Measurements from ENCODE around the gene XRN2. TPM values are rescaled to one million over a fixed set of nuclear protein-coding genes. Genes with fewer than 3 reads are reported as not detected.

The XRN2 gene
- total and polyA plus RNA-seq, 2 experiments from 2014 or later = 39.6 to 79.1 TPM

DNA sequence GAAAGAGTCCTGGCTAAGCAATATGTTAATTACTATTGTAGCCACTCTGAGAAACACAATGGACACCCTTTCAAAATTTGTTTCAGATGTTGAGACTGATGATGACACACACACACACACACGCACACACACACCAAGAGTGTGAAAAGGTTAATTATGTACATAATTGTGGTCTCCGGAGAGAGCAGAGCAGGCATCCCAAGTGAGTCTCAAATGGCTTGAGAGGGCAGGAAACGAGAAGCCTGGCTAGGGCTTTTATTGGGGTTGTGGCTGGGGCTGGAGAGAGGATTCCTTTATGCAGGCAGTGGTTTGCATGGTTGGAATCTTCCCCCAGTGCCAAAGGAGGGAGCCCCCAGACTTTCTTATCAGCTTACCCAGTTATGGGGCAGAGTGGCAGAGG is 132.4 kb downstream of the XRN2 start:
- H3K9me3 ChIP-seq (ENCODE audit: low read depth) = no peaks in the 10 kb centered on the region
- no peaks in the 10 kb centered on the region for H4K20me1 ChIP-seq (ENCODE audit: insufficient read depth, poor library complexity, severe bottlenecking)
- H3K4me3 ChIP-seq = no peak overlapping the region
- no peak overlapping the region for H2AFZ ChIP-seq
- 39% methylated on average over 3 of the region's 3 CpGs for WGBS (ENCODE audit: low lambda C conversion rate, missing lambda C conversion rate)
- H3K9me2 ChIP-seq (replicated peaks; ENCODE audit: insufficient read depth) = no peaks in the 10 kb centered on the region
- DNase-seq (ENCODE audit: low spot score) = no peak
- H3K79me2 ChIP-seq = no peaks in the 10 kb centered on the region
- H3K27me3 ChIP-seq = no peaks in the 10 kb centered on the region
- H3K27ac ChIP-seq = no peak overlapping the region
- no peak overlapping the region for H3K4me2 ChIP-seq
- H3K36me3 ChIP-seq (replicated peaks; ENCODE audit: insufficient read depth, low read depth) = no peaks in the 10 kb centered on the region
- TF ChIP-seq, protein P1, sequence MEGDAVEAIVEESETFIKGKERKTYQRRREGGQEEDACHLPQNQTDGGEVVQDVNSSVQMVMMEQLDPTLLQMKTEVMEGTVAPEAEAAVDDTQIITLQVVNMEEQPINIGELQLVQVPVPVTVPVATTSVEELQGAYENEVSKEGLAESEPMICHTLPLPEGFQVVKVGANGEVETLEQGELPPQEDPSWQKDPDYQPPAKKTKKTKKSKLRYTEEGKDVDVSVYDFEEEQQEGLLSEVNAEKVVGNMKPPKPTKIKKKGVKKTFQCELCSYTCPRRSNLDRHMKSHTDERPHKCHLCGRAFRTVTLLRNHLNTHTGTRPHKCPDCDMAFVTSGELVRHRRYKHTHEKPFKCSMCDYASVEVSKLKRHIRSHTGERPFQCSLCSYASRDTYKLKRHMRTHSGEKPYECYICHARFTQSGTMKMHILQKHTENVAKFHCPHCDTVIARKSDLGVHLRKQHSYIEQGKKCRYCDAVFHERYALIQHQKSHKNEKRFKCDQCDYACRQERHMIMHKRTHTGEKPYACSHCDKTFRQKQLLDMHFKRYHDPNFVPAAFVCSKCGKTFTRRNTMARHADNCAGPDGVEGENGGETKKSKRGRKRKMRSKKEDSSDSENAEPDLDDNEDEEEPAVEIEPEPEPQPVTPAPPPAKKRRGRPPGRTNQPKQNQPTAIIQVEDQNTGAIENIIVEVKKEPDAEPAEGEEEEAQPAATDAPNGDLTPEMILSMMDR (IDR thresholded peaks at IDR 0.05; ENCODE audit: poor library complexity) = no peak
- TF ChIP-seq EZH2 (IDR thresholded peaks at IDR 0.05; ENCODE audit: borderline replicate concordance) (no peak), EZH2phosphoT487 (IDR thresholded peaks at IDR 0.05; ENCODE audit: low read depth, severe bottlenecking, unreplicated experiment) (no peak)
- H3K4me1 ChIP-seq (ENCODE audit: insufficient read depth) = no peaks in the 10 kb centered on the region

DNA sequence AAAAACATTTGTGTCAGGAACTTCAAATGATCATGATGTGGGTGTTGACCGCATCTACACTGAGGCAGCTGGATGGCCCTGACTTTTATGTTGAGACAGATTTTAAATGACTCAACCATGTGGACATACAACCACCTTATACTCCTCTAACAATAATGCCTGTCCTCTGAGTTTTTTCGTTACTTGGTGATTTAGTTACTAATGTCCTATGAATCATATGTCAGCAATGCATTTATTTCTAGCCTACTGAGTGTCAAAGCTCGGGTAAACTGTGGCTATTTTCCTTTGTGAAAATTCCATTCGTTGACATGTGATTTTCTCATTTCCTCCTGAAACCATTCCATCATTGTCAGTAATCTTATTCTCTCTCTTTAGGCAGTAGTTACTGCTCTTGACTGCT is 133.1 kb downstream of the XRN2 start:
- Histone ChIP-seq H3K36me3 (replicated peaks; ENCODE audit: insufficient read depth, low read depth) (no peaks in the 10 kb centered on the region), H3K4me1 (ENCODE audit: insufficient read depth) (no peaks in the 10 kb centered on the region), H3K27me3 (no peaks in the 10 kb centered on the region), H4K20me1 (ENCODE audit: insufficient read depth, poor library complexity, severe bottlenecking) (no peaks in the 10 kb centered on the region), H3K4me3 (no peak overlapping the region), H3K9me2 (replicated peaks; ENCODE audit: insufficient read depth) (no peaks in the 10 kb centered on the region), H2AFZ (no peak overlapping the region), H3K4me2 (no peak overlapping the region), H3K79me2 (no peaks in the 10 kb centered on the region), H3K27ac (no peak overlapping the region), H3K9me3 (ENCODE audit: low read depth) (no peaks in the 10 kb centered on the region)
- no peak for DNase-seq (ENCODE audit: low spot score)
- 68% methylated on average over 4 of the region's 4 CpGs for whole genome bisulfite sequencing (ENCODE audit: low lambda C conversion rate, missing lambda C conversion rate)
- no peak for TF ChIP-seq EZH2 (IDR thresholded peaks at IDR 0.05; ENCODE audit: borderline replicate concordance)
- TF ChIP-seq EZH2phosphoT487 (IDR thresholded peaks at IDR 0.05; ENCODE audit: low read depth, severe bottlenecking, unreplicated experiment) = no peak
- TF ChIP-seq, protein P1 (IDR thresholded peaks at IDR 0.05; ENCODE audit: poor library complexity) = no peak

DNA sequence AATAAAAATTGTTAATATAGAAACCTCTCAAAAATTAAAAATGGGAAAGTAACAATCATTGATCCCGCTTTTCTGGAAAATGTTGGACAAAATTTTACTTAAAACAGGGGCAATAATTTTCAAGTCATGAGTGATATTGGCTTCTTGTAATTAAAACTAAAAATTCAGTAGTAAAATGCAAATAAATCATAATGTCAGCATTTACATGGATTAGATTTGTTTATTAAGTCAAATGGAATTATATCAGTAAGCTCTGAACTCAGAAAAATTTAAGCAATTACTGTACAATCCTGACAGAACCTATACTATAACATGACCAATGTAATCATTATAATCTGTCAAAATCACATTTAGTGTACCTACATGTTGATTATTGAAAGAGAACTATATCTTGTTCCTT is 134.1 kb downstream of the XRN2 start:
- H3K9me3 ChIP-seq (ENCODE audit: low read depth) = no peaks in the 10 kb centered on the region
- H3K79me2 ChIP-seq = no peaks in the 10 kb centered on the region
- 93% methylated on average over 1 of the region's 1 CpG for WGBS (ENCODE audit: low lambda C conversion rate, missing lambda C conversion rate)
- no peaks in the 10 kb centered on the region for H3K36me3 ChIP-seq (replicated peaks; ENCODE audit: insufficient read depth, low read depth)
- no peak overlapping the region for H3K27ac ChIP-seq
- TF ChIP-seq EZH2 (IDR thresholded peaks at IDR 0.05; ENCODE audit: borderline replicate concordance) (no peak), EZH2phosphoT487 (IDR thresholded peaks at IDR 0.05; ENCODE audit: low read depth, severe bottlenecking, unreplicated experiment) (no peak)
- TF ChIP-seq, protein P1 (IDR thresholded peaks at IDR 0.05; ENCODE audit: poor library complexity) = no peak
- no peak for DNase-seq (ENCODE audit: low spot score)
- no peaks in the 10 kb centered on the region for H3K4me1 ChIP-seq (ENCODE audit: insufficient read depth)
- no peak overlapping the region for H2AFZ ChIP-seq
- H4K20me1 ChIP-seq (ENCODE audit: insufficient read depth, poor library complexity, severe bottlenecking) = no peaks in the 10 kb centered on the region
- H3K9me2 ChIP-seq (replicated peaks; ENCODE audit: insufficient read depth) = no peaks in the 10 kb centered on the region
- no peaks in the 10 kb centered on the region for H3K27me3 ChIP-seq
- H3K4me2 ChIP-seq = no peak overlapping the region
- no peak overlapping the region for H3K4me3 ChIP-seq

DNA sequence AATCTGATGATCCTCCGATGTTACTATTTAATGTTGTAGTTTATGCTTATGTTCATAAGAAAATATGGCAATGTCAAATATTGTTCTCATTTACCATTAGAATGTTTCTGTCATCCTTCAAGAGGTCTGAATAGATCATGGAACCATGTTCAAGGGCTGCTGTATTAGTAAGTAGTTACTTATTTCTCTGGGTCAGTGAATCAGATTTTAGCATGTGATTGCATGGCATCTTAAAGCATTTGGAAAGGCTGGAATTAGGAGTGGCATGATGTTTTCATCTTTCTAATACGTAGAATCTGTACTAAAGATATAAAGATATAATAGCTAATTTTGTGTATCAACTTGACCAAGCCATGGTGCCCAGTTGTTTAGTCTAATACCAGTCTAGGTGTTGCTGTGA is 134.7 kb downstream of the XRN2 start:
- no peaks in the 10 kb centered on the region for H3K79me2 ChIP-seq
- H4K20me1 ChIP-seq (ENCODE audit: insufficient read depth, poor library complexity, severe bottlenecking) = no peaks in the 10 kb centered on the region
- H3K9me2 ChIP-seq (replicated peaks; ENCODE audit: insufficient read depth) = no peaks in the 10 kb centered on the region
- TF ChIP-seq, protein P1 (IDR thresholded peaks at IDR 0.05; ENCODE audit: poor library complexity) = no peak
- no peak for TF ChIP-seq EZH2 (IDR thresholded peaks at IDR 0.05; ENCODE audit: borderline replicate concordance)
- no peaks in the 10 kb centered on the region for H3K4me1 ChIP-seq (ENCODE audit: insufficient read depth)
- WGBS (ENCODE audit: low lambda C conversion rate, missing lambda C conversion rate) = 91% methylated on average over 2 of the region's 2 CpGs
- H3K27me3 ChIP-seq = no peaks in the 10 kb centered on the region
- H3K4me2 ChIP-seq = no peak overlapping the region
- H3K4me3 ChIP-seq = no peak overlapping the region
- DNase-seq (ENCODE audit: low spot score) = no peak
- no peaks in the 10 kb centered on the region for H3K9me3 ChIP-seq (ENCODE audit: low read depth)
- no peaks in the 10 kb centered on the region for H3K36me3 ChIP-seq (replicated peaks; ENCODE audit: insufficient read depth, low read depth)
- no peak overlapping the region for H2AFZ ChIP-seq
- no peak overlapping the region for H3K27ac ChIP-seq

Data from hepatocyte (in vitro differentiated cells).